ENCODE data around the gene NAA15. TPM values are rescaled to one million over a fixed set of nuclear protein-coding genes. Genes with fewer than 3 reads are reported as not detected.
A peak's percentile ranks its signal among the peaks of the same experiment; 100 is the strongest.
"Not testable (repeated sequence)": the region's sequence is repeated elsewhere in the genome, so short reads cannot be mapped to it uniquely, and the experiment has no call there.

NAA15 gene
- total and polyA plus RNA-seq, 8 donors = 3.2 to 22.1 (median 14.7) TPM

- FAIRE-seq = no peak
- intact Hi-C loops (cut with DNase I) = no loop called here
Measured at GRCh38 chr4:139312552-139313332, 11.4 kb downstream of the NAA15 start.

GRCh38 chr4:139313414-139313813 is 12.1 kb downstream of the NAA15 start:
- DNase-seq; intact Hi-C loops (cut with DNase I); H3K36me3 ChIP-seq; H3K9me3 ChIP-seq; H3K27ac ChIP-seq; H3K4me3 ChIP-seq; ATAC-seq; H3K27me3 ChIP-seq; FAIRE-seq: not testable (repeated sequence)
- 94% methylated on average over 10 of the region's 10 CpGs for WGBS, 2 donors
- peaks cover 0 to 14% (median 11%) of the 10 kb centered on the region in 3 donors for H3K4me1 ChIP-seq

More at GRCh38 chr4:139312552-139313332, 11.4 kb downstream of the NAA15 start:
- TF ChIP-seq CTCF (IDR thresholded peaks at IDR 0.05) = no peak
- Histone ChIP-seq H3K4me1 (peaks cover 0 to 14% (median 11%) of the 10 kb centered on the region in 3 donors), H3K27ac (no peak overlapping the region), H3K36me3 (no peaks in the 10 kb centered on the region), H3K4me3 (no peak overlapping the region), H3K27me3 (no peaks in the 10 kb centered on the region), H3K9me3 (no peaks in the 10 kb centered on the region)
- DNase-seq (no peak), ATAC-seq (peak in 2 of 4 donors; percentile 33 to 54)
- 92 to 93% methylated on average over 3 of the region's 3 CpGs for WGBS, 2 donors

GRCh38 chr4:139314047-139314800 is 12.9 kb downstream of the NAA15 start:
- no peaks in the 10 kb centered on the region for H3K9me3 ChIP-seq
- no peak overlapping the region for H3K27ac ChIP-seq
- H3K4me3 ChIP-seq = no peak overlapping the region
- FAIRE-seq = no peak
- no peak for TF ChIP-seq CTCF (IDR thresholded peaks at IDR 0.05)
- no peak for ATAC-seq
- no peak for DNase-seq
- H3K27me3 ChIP-seq = no peaks in the 10 kb centered on the region
- no peaks in the 10 kb centered on the region for H3K36me3 ChIP-seq
- H3K4me1 ChIP-seq = peaks cover 0 to 14% (median 11%) of the 10 kb centered on the region in 3 donors
- WGBS, 2 donors = 87 to 90% methylated on average over 4 of the region's 4 CpGs
- intact Hi-C loops (cut with DNase I) = no loop called here

- 91 to 94% methylated on average over 13 of the region's 13 CpGs for WGBS, 2 donors
- H3K27me3 ChIP-seq = no peaks in the 10 kb centered on the region
- ATAC-seq (peak in 1 of 4 donors; percentile 16), DNase-seq (no peak), FAIRE-seq (no peak)
- H3K9me3 ChIP-seq = no peaks in the 10 kb centered on the region
- intact Hi-C loops (cut with DNase I) = no loop called here
- no peak for TF ChIP-seq CTCF (IDR thresholded peaks at IDR 0.05)
- no peak overlapping the region for H3K27ac ChIP-seq
- peaks cover 0 to 14% (median 11%) of the 10 kb centered on the region in 3 donors for H3K4me1 ChIP-seq
- H3K36me3 ChIP-seq = no peaks in the 10 kb centered on the region
- H3K4me3 ChIP-seq = no peak overlapping the region
Measured at GRCh38 chr4:139315221-139315675, 13.9 kb downstream of the NAA15 start.

GRCh38 chr4:139316733-139317132 is 15.4 kb downstream of the NAA15 start:
- no peak for TF ChIP-seq CTCF (IDR thresholded peaks at IDR 0.05)
- Histone ChIP-seq H3K9me3 (no peaks in the 10 kb centered on the region), H3K27ac (no peak overlapping the region), H3K4me3 (no peak overlapping the region), H3K36me3 (no peaks in the 10 kb centered on the region), H3K4me1 (peaks cover 0 to 14% (median 11%) of the 10 kb centered on the region in 3 donors), H3K27me3 (no peaks in the 10 kb centered on the region)
- ATAC-seq (no peak), DNase-seq (no peak), FAIRE-seq (no peak)
- WGBS, 2 donors = 96 to 98% methylated on average over 2 of the region's 2 CpGs
- intact Hi-C loops (cut with DNase I) = no loop called here
